ENCODE data around the gene BDKRB1.

BDKRB1 gene

GRCh38 chr14:96261772-96262655 lies 6.0 kb downstream of the BDKRB1 start:
- DNase-seq = no peak

- no peak for DNase-seq
Observed at GRCh38 chr14:96263347-96264199, 7.6 kb downstream of the BDKRB1 start.

- DNase-seq = no peak
Observed at GRCh38 chr14:96264200-96264553, 8.2 kb downstream of the BDKRB1 start.

- no peak for DNase-seq
Observed at GRCh38 chr14:96264853-96265252, 8.8 kb downstream of the BDKRB1 start.

- no peak for DNase-seq
Observed at GRCh38 chr14:96265383-96266095, 9.5 kb downstream of the BDKRB1 start.

GRCh38 chr14:96267336-96267735 lies 11.3 kb downstream of the BDKRB1 start:
- no peak for DNase-seq

GRCh38 chr14:96267916-96268315 lies 11.9 kb downstream of the BDKRB1 start:
- DNase-seq = no peak

GRCh38 chr14:96268431-96269358 lies 12.7 kb downstream of the BDKRB1 start:
- DNase-seq = no peak

- no peak for DNase-seq
Observed at GRCh38 chr14:96269359-96269710, 13.3 kb downstream of the BDKRB1 start.

- no peak for DNase-seq
Observed at GRCh38 chr14:96270565-96271420, 14.8 kb downstream of the BDKRB1 start.

- no peak for DNase-seq
Observed at GRCh38 chr14:96271421-96271762, 15.4 kb downstream of the BDKRB1 start.

- DNase-seq = no peak
Observed at GRCh38 chr14:96272777-96273473, 16.9 kb downstream of the BDKRB1 start.

GRCh38 chr14:96273629-96274028 lies 17.6 kb downstream of the BDKRB1 start:
- no peak for DNase-seq

GRCh38 chr14:96274122-96274521 lies 18.1 kb downstream of the BDKRB1 start:
- DNase-seq = no peak

- peak in 1 of 2 donors; percentile 32 for DNase-seq
Observed at GRCh38 chr14:96274543-96274942, 18.5 kb downstream of the BDKRB1 start.

GRCh38 chr14:96275177-96276112 lies 19.4 kb downstream of the BDKRB1 start:
- peak; percentile 68 to 77 for DNase-seq

- no peak for DNase-seq
Observed at GRCh38 chr14:96277890-96278289, 21.9 kb downstream of the BDKRB1 start.

- no peak for DNase-seq
Observed at GRCh38 chr14:96279564-96279963, 23.6 kb downstream of the BDKRB1 start.

- no peak for DNase-seq
Observed at GRCh38 chr14:96280104-96280503, 24.1 kb downstream of the BDKRB1 start.
